Islet of Langerhans (tissue), 1 donor: ENCODE results near the gene CLMP.
"Not testable (repeated sequence)": the region's sequence is repeated elsewhere in the genome, so short reads cannot be mapped to it uniquely, and the experiment has no call there.

ENCODE experiments used
- FAIRE-seq: peaks from one replicate; lab custom pipeline; 2011; peaks lifted over from hg19 to GRCh38; lab: Jason Lieb, UNC

Gene CLMP

GRCh38 chr11:123082977-123083376 is 112.1 kb downstream of the CLMP start:
- FAIRE-seq = no peak

GRCh38 chr11:123080015-123080414 is 115.0 kb downstream of the CLMP start:
- no peak for FAIRE-seq

- no peak for FAIRE-seq
Observed at GRCh38 chr11:123076484-123076883, 118.6 kb downstream of the CLMP start.

GRCh38 chr11:123073343-123074057 is 121.5 kb downstream of the CLMP start:
- no peak for FAIRE-seq

- FAIRE-seq = no peak
Observed at GRCh38 chr11:123072762-123073161, 122.3 kb downstream of the CLMP start.

- FAIRE-seq = no peak
Observed at GRCh38 chr11:123072332-123072761, 122.7 kb downstream of the CLMP start.

- peak; percentile 79 for FAIRE-seq
Observed at GRCh38 chr11:123069908-123070821, 124.9 kb downstream of the CLMP start.

GRCh38 chr11:123065621-123066020 is 129.4 kb downstream of the CLMP start:
- FAIRE-seq = no peak

- no peak for FAIRE-seq
Observed at GRCh38 chr11:123063826-123064657, 131.0 kb downstream of the CLMP start.

GRCh38 chr11:123062892-123063825 is 131.9 kb downstream of the CLMP start:
- FAIRE-seq = no peak

- no peak for FAIRE-seq
Observed at GRCh38 chr11:123062158-123062891, 132.7 kb downstream of the CLMP start.

GRCh38 chr11:123061403-123062157 is 133.5 kb downstream of the CLMP start, which contains the start of gene HSPA8:
HSPA8 (minus strand) TSS chr11:123062136; CDS start chr11:123061324, 812 bp downstream.
- FAIRE-seq = no peak

GRCh38 chr11:123060277-123061000 is 134.6 kb downstream of the CLMP start:
- no peak for FAIRE-seq

- FAIRE-seq = not testable (repeated sequence)
Observed at GRCh38 chr11:123059041-123059920, 135.8 kb downstream of the CLMP start.

GRCh38 chr11:123057661-123058305 is 137.3 kb downstream of the CLMP start:
- no peak for FAIRE-seq

GRCh38 chr11:123056835-123057491 is 138.1 kb downstream of the CLMP start:
- no peak for FAIRE-seq
